ENCODE measurements around the gene LRRC26.
A peak's percentile ranks its signal among the peaks of the same experiment; 100 is the strongest.

LRRC26 gene

GRCh38 chr9:137169896-137170358 lies at the start of gene LRRC26:
LRRC26 (minus strand) TSS chr9:137170051; CDS start chr9:137169943, 108 bp downstream.
- Mint-ChIP-seq H3K27me3 (ENCODE audit: low read depth, poor library complexity) (peaks cover 91% of the 10 kb centered on the region), H3K4me3 (peak within 1 kb of the TSS; percentile 72), H3K4me1 (no peaks in the 10 kb centered on the region), H3K9me3 (no peaks in the 10 kb centered on the region), H3K27ac (no peak within 1 kb of the TSS), H3K36me3 (ENCODE audit: low read depth) (no peaks in the 10 kb centered on the region)
- no peak for TF ChIP-seq CTCF (IDR thresholded peaks at IDR 0.05)
- no peak for DNase-seq

GRCh38 chr9:137218754-137219271 lies 49.0 kb upstream of the LRRC26 start:
- Mint-ChIP-seq H3K36me3 (ENCODE audit: low read depth) (no peaks in the 10 kb centered on the region), H3K4me3 (no peak overlapping the region), H3K9me3 (no peaks in the 10 kb centered on the region), H3K27ac (no peak overlapping the region), H3K4me1 (peaks cover 9% of the 10 kb centered on the region), H3K27me3 (ENCODE audit: low read depth, poor library complexity) (peaks cover 4% of the 10 kb centered on the region)
- DNase-seq = no peak
- no peak for TF ChIP-seq CTCF (IDR thresholded peaks at IDR 0.05)

GRCh38 chr9:137218212-137218753 lies 48.4 kb upstream of the LRRC26 start:
- no peak for TF ChIP-seq CTCF (IDR thresholded peaks at IDR 0.05)
- Mint-ChIP-seq H3K4me1 (peaks cover 9% of the 10 kb centered on the region), H3K36me3 (ENCODE audit: low read depth) (no peaks in the 10 kb centered on the region), H3K9me3 (no peaks in the 10 kb centered on the region), H3K4me3 (no peak overlapping the region), H3K27ac (no peak overlapping the region), H3K27me3 (ENCODE audit: low read depth, poor library complexity) (peaks cover 4% of the 10 kb centered on the region)
- DNase-seq = no peak

GRCh38 chr9:137217276-137218211 lies 47.7 kb upstream of the LRRC26 start:
- H3K36me3 Mint-ChIP-seq (ENCODE audit: low read depth) = peaks cover 4% of the 10 kb centered on the region
- no peak for TF ChIP-seq CTCF (IDR thresholded peaks at IDR 0.05)
- DNase-seq = peak; percentile 70
- no peaks in the 10 kb centered on the region for H3K9me3 Mint-ChIP-seq
- peaks cover 9% of the 10 kb centered on the region for H3K4me1 Mint-ChIP-seq
- H3K27me3 Mint-ChIP-seq (ENCODE audit: low read depth, poor library complexity) = no peaks in the 10 kb centered on the region
- no peak overlapping the region for H3K4me3 Mint-ChIP-seq
- H3K27ac Mint-ChIP-seq = no peak overlapping the region

- TF ChIP-seq CTCF (IDR thresholded peaks at IDR 0.05) = no peak
- no peaks in the 10 kb centered on the region for H3K9me3 Mint-ChIP-seq
- H3K4me1 Mint-ChIP-seq = peaks cover 9% of the 10 kb centered on the region
- H3K27me3 Mint-ChIP-seq (ENCODE audit: low read depth, poor library complexity) = no peaks in the 10 kb centered on the region
- H3K36me3 Mint-ChIP-seq (ENCODE audit: low read depth) = peaks cover 4% of the 10 kb centered on the region
- no peak overlapping the region for H3K27ac Mint-ChIP-seq
- DNase-seq = no peak
- no peak overlapping the region for H3K4me3 Mint-ChIP-seq
Measured at GRCh38 chr9:137216188-137216965, 46.5 kb upstream of the LRRC26 start.

Data from nephron progenitor cell (in vitro differentiated cells).